AG20443 (cell line): ENCODE data around the gene ZNF346.
"Not testable (repeated sequence)": the region's sequence is repeated elsewhere in the genome, so short reads cannot be mapped to it uniquely, and the experiment has no call there.

Experiments used
- DNase-seq: peaks from one replicate; pipeline ENCODE4 v3.0.0; 2012; ENCODE audit warnings: low spot score, mixed read lengths

ZNF346 gene

GRCh38 chr5:177010153-177010552, 12.3 kb upstream of the ZNF346 start:
- no peak for DNase-seq

DNA sequence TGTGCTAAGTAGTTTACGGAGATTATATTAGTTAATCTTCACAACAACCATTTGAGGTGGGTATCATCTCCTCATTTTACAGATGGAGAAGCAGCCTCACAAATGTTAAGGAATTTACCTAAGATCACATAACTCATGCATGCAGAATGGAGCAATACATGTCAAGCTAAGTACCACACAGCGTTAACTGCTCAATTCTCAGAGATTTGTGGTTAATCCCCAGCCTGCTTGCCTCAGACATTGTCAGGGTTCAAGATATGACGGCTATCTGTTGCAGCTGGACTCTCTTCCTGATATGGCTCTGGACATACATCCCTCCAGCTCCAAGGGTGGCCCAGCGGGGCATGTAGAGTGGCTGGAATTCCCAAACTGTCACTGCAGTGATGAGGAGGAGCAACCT, 7.3 kb upstream of the ZNF346 start:
- no peak for DNase-seq

DNA sequence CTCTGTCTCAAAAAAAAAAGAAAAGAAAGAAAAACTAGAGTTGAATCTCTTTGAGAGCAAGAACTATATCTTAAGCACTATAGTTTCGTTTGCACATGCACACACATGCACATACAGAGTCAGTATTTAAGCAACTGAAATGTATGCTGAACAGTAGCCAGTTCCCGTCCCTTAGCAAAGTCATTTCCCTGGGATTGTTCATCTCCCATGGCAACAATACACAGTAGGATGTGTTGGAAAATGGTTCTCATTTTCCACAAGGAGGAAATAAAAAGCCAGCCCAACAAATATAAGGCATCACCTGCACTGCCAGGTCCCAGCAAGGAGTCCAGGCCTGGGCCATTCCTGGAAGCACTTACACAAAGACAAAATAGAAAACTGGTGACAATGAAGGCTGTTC, 4.2 kb upstream of the ZNF346 start:
- DNase-seq, result no peak

DNA sequence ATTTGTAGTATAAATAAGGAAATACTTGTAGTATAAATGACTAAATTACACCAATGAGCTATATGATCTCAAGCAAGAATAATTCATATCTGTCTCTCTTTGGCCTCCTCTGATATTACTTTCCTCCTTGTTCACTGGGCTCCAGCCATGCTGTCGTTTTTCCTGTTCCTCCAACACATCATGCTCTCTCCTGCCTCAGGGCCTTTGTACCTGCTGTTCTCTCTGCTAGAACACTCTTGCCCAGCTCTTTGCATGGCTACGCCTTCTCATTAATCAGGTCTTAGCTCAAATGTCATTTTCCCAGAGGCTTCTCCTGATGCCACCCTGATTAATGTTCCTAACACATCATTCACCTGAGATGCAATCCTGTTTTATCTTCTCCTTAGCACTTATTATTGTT, 2.5 kb upstream of the ZNF346 start:
- no peak for DNase-seq

DNA sequence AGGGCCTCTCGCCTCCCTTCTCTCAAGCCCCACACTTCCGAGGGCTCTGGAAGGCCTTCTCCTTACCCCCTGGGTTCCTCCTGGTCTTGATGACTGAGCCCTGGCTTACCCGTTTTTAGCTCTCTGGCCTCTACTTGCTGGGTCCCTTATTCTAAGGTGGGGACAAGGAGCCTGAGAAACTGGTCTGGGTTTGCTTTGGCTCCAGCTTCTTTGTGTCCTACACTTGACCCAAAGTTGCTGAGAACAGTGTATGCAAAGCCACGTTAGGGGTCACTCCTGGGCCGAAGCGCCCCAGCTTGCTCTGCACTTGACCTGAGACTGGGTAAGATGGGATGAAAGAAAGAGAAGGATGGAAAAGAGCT, 788 bp downstream of the ZNF346 start:
- peak; percentile 32 for DNase-seq

GRCh38 chr5:177024559-177024958, 2.1 kb downstream of the ZNF346 start:
- DNase-seq, result no peak

DNA sequence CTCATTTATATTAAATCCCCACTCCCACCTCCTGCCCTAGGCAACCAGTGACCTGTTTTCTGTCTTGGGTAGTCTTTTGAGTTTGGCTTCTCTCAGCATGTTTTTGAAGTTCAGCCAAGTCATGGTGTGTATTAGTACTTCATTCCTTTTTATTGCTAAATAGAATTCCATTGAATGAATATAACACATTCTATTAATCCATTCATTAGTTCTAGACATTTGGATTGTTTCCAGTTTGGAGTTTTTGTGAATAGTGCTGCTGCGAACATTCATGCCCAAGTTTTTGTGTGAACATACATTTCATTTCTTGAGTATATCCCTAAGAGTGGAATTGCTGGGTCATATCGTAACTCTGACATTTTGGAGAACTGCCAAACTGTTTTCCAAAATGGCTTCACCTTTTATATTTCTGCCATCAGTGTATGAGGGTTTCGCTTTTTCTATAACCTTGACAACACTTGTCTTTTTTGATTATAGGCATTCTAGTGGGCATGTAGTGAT, 2.7 kb downstream of the ZNF346 start:
- DNase-seq, result no peak

- no peak for DNase-seq
These were observed 5.2 kb downstream of the ZNF346 start for GRCh38 chr5:177027665-177028064.

GRCh38 chr5:177029498-177029897, 7.0 kb downstream of the ZNF346 start:
- no peak for DNase-seq

DNA sequence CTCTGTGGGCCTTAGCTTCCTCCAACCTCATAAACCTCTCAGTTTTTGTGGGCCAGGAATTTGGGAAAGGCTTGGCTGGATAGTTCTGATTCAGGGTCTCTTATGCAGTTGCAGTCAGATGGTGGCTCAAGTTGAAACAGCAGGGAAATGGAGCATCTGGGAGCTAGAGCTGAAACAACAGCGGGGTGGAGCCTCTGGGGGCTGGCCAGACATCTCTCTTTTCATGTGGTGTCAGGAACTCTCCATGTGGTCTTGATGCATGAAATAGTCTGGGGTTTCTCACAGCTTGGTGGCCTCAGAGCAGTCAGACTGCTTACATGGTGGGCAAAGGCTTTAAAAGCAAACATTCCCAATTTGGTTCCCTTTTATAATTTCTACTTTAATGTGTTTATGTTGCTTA, 13.5 kb downstream of the ZNF346 start:
- DNase-seq, result peak; percentile 25

GRCh38 chr5:177036443-177036842, 13.9 kb downstream of the ZNF346 start:
- no peak for DNase-seq

- DNase-seq, result no peak
These were observed 14.4 kb downstream of the ZNF346 start for GRCh38 chr5:177036921-177037320.

DNA sequence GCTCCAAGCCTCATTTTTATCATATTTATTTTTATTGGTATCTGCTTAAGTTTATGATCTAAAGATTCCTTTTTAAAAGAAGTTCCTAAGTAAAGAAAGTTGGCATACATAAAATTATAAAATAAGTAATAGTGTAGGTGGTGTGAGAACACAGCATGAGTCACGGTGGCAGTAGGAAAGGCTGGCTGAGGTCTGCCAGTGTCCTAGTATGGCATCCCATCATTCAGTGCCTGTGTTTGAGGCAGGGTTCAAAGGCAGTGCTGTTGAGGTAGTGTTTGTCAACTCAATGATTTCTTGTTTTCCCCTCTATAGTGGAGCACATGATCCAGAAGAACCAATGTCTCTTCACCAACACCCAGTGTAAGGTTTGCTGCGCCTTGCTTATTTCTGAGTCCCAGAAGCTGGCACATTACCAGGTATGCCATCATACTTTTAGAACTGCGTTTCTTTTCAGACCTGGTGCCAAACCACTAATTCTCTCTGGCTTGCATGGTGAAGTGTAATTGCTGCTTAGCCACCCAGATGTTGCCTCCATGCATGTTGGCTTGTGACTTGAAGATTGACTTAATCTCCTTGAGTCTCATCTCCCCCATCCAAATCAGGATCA, 18.4 kb downstream of the ZNF346 start:
- peak; percentile 71 for DNase-seq

DNA sequence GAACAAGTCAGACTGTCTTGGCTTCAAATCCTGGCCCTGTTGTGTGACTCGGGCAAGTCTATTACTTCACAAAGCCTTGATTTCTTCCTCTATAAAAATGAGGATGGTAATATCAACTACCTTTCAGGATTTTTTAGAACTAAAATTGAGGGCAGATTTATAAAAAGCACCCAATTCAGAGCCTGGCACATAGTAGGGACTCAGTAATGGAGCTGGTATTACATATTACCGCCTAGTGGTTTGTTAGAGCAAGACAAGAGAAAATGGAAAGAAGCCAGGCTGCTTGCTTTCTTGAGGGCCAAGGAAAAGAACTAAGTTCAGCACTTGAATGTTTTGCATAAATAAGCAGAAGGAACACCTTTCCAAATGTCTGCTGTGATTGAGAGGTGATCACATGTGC, 19.4 kb downstream of the ZNF346 start:
- DNase-seq, result no peak

DNA sequence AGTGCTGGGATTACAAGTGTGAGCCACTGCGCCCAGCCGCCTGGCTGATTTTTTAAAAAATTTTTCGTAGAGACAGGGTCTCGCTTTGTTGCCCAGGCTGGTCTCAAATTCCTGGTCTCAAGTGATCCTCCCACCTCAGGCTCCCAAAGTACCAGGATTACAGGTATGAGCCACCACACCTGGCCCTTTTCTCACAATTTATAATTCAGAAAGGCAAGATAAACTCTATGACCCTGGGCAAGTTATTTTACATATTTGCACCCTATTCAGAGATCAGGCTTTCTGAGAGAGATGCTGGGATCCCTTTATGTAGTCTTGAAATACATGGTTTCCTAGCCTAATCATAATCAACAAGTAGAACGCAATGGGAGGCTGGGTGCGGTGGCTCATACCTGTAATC, 20.6 kb downstream of the ZNF346 start:
- DNase-seq, result no peak

GRCh38 chr5:177043958-177044357, 21.5 kb downstream of the ZNF346 start:
- no peak for DNase-seq

GRCh38 chr5:177044641-177045040, 22.1 kb downstream of the ZNF346 start:
- DNase-seq, result no peak

- no peak for DNase-seq
These were observed 23.1 kb downstream of the ZNF346 start for GRCh38 chr5:177045631-177046030.

DNA sequence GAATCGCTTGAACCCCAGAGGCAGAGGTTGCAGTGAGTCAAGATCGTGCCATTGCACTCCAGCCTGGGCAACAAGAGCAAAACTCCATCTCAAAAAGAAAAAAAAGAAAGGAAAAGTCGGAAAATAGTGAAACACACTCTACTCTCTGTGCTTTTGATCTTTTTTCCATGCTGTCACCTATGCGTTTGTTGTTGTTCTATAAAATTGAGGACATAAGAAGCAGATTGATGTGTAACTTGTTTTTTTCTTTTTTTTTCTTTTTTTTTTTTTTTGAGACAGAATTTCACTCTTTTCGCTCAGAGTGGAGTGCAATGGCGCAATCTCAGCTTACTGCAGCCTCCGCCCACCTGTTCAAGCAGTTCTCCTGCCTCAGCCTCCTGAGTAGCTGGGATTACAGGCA, 26.0 kb downstream of the ZNF346 start:
- DNase-seq, result not testable (repeated sequence)

DNA sequence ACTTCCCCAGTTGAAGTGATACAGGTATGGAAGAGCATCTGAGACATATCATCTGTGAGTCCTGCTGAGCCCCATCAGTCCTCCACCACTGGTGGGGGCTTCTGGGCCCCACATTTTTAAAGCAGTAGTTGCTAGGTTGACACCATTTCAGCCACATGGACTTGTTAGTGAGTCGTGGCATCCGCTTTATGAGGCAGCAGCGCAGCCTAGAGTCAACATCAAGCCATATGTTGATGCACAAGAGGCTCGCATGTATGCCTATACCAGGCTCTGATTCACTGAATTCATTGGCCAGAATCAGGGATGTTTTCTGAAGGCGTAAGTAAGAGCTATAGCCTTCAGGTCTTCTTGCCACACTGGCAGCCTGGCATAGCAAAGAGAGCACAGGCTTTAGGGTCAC, 26.8 kb downstream of the ZNF346 start:
- no peak for DNase-seq

GRCh38 chr5:177064500-177065277, 42.2 kb downstream of the ZNF346 start:
- no peak for DNase-seq

DNA sequence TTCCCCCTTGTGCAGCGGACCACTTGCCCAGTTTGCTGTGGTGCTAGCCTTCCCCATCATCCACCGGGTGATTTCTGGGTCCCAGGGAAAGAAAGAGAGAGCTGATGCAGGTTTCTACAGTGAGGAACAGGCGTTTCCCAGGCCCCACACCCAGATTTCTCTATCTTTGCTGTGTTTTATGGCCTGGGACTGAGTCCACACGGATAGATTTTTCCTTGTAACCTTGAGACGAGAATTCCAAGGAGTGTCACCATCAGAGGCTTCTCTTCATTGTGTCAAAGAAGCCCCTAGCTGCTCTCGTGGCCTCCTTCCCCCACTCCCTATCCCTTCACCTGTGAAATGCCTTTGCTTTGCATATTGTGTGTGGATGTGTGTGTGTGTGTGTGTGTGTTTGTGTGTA, 43.0 kb downstream of the ZNF346 start:
- DNase-seq, result no peak

- no peak for DNase-seq
These were observed 43.7 kb downstream of the ZNF346 start for GRCh38 chr5:177066224-177066623.

DNA sequence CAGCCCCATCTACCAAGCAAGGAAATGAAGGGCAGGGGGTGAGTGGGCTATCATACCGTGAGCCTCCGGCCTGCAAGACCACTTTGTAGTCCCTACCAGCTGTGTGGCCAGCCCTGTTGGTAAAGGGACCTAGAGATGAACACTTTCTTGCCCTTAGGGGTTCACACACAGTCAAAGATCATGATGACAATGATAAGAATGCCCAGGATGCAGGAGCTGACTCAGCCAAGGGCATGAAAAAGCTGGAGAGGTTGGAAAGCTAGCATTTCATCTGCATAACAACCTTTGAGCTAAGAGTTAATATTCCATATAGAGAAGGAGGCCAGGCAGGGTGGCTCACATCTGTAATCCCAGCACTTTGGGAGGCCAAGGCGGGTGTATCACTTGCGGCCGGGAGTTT, 45.0 kb downstream of the ZNF346 start:
- DNase-seq, result no peak
